GM20000 (cell line): Measurements from ENCODE around the gene STK40.

Experiments
- DNase-seq: peaks from one replicate; pipeline ENCODE4 v3.0.0; 2012; ENCODE audit warnings: low spot score
- CTCF ChIP-seq: IDR thresholded peaks from 2 replicates; pipeline ENCODE4 v1.5.1; 2012; ENCODE audit warnings: mild to moderate bottlenecking, control low read depth; ENCODE audit errors: extremely low read depth, missing control alignments

STK40 gene

GRCh38 chr1:36350659-36351226 is 35.0 kb downstream of the STK40 start:
- TF ChIP-seq CTCF, result no peak
- no peak for DNase-seq

GRCh38 chr1:36349839-36350238 is 35.9 kb downstream of the STK40 start:
- no peak for TF ChIP-seq CTCF
- no peak for DNase-seq

GRCh38 chr1:36349241-36349671 is 36.5 kb downstream of the STK40 start:
- TF ChIP-seq CTCF, result no peak
- DNase-seq, result peak; percentile 85

- TF ChIP-seq CTCF, result no peak
- no peak for DNase-seq
Observed at GRCh38 chr1:36346741-36347370, 38.9 kb downstream of the STK40 start.

GRCh38 chr1:36345353-36345752 is 40.4 kb downstream of the STK40 start:
- TF ChIP-seq CTCF, result no peak
- no peak for DNase-seq

GRCh38 chr1:36344395-36344680 is 41.4 kb downstream of the STK40 start:
- DNase-seq, result no peak
- no peak for TF ChIP-seq CTCF

GRCh38 chr1:36343651-36344394 is 41.9 kb downstream of the STK40 start:
- no peak for TF ChIP-seq CTCF
- DNase-seq, result no peak
